BE2C (cell line): ENCODE measurements around the gene IMPDH1.

Experiments used
- DNase-seq: peaks from one replicate; pipeline ENCODE4 v3.0.0-alpha.2; 2020
- H3K27me3 ChIP-seq: fragments of 250-450 bp; sonication (Bioruptor Pico); 2 replicates; pipeline ENCODE4 v1.5.1; 2020; ENCODE audit warnings: mild to moderate bottlenecking
- H3K36me3 ChIP-seq: fragments of 250-450 bp; sonication (Bioruptor Pico); 2 replicates; pipeline ENCODE4 v1.5.1; 2020; ENCODE audit warnings: mild to moderate bottlenecking
- H3K4me1 ChIP-seq: fragments of 250-450 bp; sonication (Bioruptor Pico); 2 replicates; pipeline ENCODE4 v1.5.1; 2020
- H3K4me3 ChIP-seq: 2 replicates; pipeline ENCODE4 v1.5.1; 2011; ENCODE audit warnings: low read depth, low read length
- H3K9me3 ChIP-seq: fragments of 250-450 bp; sonication (Bioruptor Pico); 2 replicates; pipeline ENCODE4 v1.5.1; 2020
- CTCF ChIP-seq: IDR thresholded peaks from 2 replicates; pipeline ENCODE4 v1.5.1; 2012; ENCODE audit warnings: mild to moderate bottlenecking, low read depth, low read length

Gene IMPDH1

GRCh38 chr7:128437426-128438332, 27.9 kb upstream of the IMPDH1 start:
- H3K4me1 ChIP-seq, result peaks cover 2% of the 10 kb centered on the region; the same call in 1 of the 2 replicates
- TF ChIP-seq CTCF, result no peak
- no peak for DNase-seq
- no peak overlapping the region for H3K4me3 ChIP-seq
- no peaks in the 10 kb centered on the region for H3K27me3 ChIP-seq
- no peaks in the 10 kb centered on the region for H3K36me3 ChIP-seq
- H3K9me3 ChIP-seq, result no peaks in the 10 kb centered on the region

- H3K4me3 ChIP-seq, result no peak overlapping the region
- no peak for DNase-seq
Observed at GRCh38 chr7:128435327-128435686, 25.5 kb upstream of the IMPDH1 start.

GRCh38 chr7:128434413-128435326, 24.9 kb upstream of the IMPDH1 start:
- no peak for TF ChIP-seq CTCF
- no peak overlapping the region for H3K4me3 ChIP-seq
- no peak for DNase-seq
- peaks cover 2% of the 10 kb centered on the region; the same call in 1 of the 2 replicates for H3K4me1 ChIP-seq
- H3K9me3 ChIP-seq, result no peaks in the 10 kb centered on the region
- no peaks in the 10 kb centered on the region for H3K27me3 ChIP-seq
- H3K36me3 ChIP-seq, result no peaks in the 10 kb centered on the region

More at GRCh38 chr7:128435327-128435686, 25.5 kb upstream of the IMPDH1 start:
- Histone ChIP-seq H3K9me3 (no peaks in the 10 kb centered on the region), H3K36me3 (no peaks in the 10 kb centered on the region), H3K4me1 (peaks cover 2% of the 10 kb centered on the region; the same call in 1 of the 2 replicates), H3K27me3 (no peaks in the 10 kb centered on the region)
- TF ChIP-seq CTCF, result no peak

GRCh38 chr7:128431754-128432153, 22.0 kb upstream of the IMPDH1 start:
- Histone ChIP-seq H3K36me3 (no peaks in the 10 kb centered on the region), H3K27me3 (no peaks in the 10 kb centered on the region), H3K9me3 (no peaks in the 10 kb centered on the region), H3K4me3 (no peak overlapping the region), H3K4me1 (peaks cover 2% of the 10 kb centered on the region; the same call in 1 of the 2 replicates)
- no peak for DNase-seq
- TF ChIP-seq CTCF, result no peak

GRCh38 chr7:128431221-128431620, 21.4 kb upstream of the IMPDH1 start:
- H3K27me3 ChIP-seq, result no peaks in the 10 kb centered on the region
- H3K9me3 ChIP-seq, result no peaks in the 10 kb centered on the region
- DNase-seq, result no peak
- TF ChIP-seq CTCF, result no peak
- H3K36me3 ChIP-seq, result no peaks in the 10 kb centered on the region
- H3K4me1 ChIP-seq, result peaks cover 2% of the 10 kb centered on the region; the same call in 1 of the 2 replicates
- no peak overlapping the region for H3K4me3 ChIP-seq
